ENCODE measurements around the gene CYP17A1.
A peak's percentile ranks its signal among the peaks of the same experiment; 100 is the strongest.
"Not testable (repeated sequence)": the region's sequence is repeated elsewhere in the genome, so short reads cannot be mapped to it uniquely, and the experiment has no call there.

Gene CYP17A1, protein sequence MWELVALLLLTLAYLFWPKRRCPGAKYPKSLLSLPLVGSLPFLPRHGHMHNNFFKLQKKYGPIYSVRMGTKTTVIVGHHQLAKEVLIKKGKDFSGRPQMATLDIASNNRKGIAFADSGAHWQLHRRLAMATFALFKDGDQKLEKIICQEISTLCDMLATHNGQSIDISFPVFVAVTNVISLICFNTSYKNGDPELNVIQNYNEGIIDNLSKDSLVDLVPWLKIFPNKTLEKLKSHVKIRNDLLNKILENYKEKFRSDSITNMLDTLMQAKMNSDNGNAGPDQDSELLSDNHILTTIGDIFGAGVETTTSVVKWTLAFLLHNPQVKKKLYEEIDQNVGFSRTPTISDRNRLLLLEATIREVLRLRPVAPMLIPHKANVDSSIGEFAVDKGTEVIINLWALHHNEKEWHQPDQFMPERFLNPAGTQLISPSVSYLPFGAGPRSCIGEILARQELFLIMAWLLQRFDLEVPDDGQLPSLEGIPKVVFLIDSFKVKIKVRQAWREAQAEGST

GRCh38 chr10:102837230-102837721 lies at the start of gene CYP17A1:
TSS of gene CYP17A1 (minus strand) at chr10:102837413. CDS start at chr10:102837361, 52 bp downstream.
- DNase-seq (ENCODE audit: low read depth in 2 of 2) = no peak

GRCh38 chr10:102880256-102880655 lies 43.0 kb upstream of the CYP17A1 start:
- no peak for DNase-seq (ENCODE audit: low read depth in 2 of 2)

DNA sequence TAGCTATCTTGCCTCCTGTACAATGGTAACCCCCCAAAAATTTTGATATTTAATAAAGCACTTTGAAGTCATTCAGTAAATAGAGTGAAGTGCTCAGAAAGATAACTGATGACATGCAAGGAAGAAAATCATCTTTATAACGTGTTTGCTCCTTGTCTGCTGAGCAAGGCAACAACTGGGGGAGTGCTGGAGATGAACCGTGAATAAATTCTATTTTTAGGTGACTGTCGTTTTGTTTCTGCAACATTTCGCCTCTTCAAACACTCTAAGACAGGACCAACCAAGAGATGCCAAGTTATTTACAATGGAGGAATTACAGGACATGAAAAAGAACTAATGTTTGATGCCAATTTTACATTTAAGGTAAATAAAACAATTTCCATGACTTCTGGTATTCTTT lies 41.4 kb upstream of the CYP17A1 start:
- no peak for DNase-seq (ENCODE audit: low read depth in 2 of 2)

- DNase-seq (ENCODE audit: low read depth in 2 of 2) = no peak
These were observed 39.5 kb upstream of the CYP17A1 start for GRCh38 chr10:102876747-102877153.

DNA sequence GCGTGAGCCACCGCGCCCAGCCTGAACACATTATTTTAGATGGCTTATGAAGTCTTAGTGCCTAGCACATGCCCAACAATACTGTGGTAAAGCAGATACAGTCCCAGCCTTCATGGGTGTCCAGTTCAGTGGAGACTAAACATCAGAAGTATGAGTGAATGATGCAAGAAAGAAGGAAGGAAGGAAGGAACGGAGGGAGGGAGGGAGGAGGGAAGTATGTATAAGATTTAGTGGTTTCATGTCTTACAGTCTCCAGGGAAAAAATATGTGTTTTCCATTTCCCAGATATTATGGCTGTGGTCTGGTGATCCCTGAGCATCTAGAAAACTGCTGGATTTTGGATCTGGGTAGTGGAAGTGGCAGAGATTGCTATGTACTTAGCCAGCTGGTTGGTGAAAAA lies 35.0 kb upstream of the CYP17A1 start:
- DNase-seq (ENCODE audit: low read depth in 2 of 2) = no peak

DNA sequence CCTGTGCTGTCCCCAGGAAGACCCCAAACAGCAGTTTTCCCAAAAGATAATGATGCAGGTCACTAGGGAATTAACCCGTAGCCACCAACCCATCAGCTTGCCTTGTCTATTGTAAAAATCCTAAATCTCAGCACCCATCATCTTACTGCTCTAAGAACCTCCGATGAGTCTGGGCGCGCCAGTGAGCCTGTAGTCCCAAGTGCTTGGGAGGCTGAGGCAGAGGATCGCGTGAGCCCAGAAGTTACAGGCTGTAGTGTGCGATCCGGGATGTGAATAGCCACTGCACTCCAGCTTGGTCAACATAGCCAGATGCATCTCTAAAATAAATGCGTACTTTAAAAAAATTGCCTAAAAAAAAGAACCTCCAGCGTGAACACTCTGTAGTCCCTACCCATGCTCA lies 33.0 kb upstream of the CYP17A1 start:
- no peak for DNase-seq (ENCODE audit: low read depth in 2 of 2)

- DNase-seq (ENCODE audit: low read depth in 2 of 2) = peak in 1 of 2 donors; percentile 1
These were observed 32.3 kb upstream of the CYP17A1 start, which contains the start of gene AS3MT for GRCh38 chr10:102869258-102870198. TSS of gene AS3MT (plus strand) at chr10:102869470. CDS start at chr10:102869593, 123 bp downstream.

DNA sequence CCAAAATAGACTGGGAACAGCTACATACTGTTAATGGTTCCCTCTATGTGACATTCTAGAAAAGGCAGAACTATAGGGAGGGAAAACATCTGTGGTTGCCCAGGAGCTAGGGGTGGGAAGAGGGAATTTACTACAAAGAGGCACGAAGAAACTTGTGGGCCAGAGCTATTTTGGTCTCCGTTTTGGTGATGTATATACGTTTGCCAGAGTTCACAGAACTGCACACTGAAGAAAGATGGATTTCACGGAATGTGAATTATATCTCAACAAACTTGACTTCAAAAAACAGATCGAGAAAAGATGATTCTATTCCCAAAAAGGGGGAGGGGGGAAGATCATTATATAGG lies 31.7 kb upstream of the CYP17A1 start:
- no peak for DNase-seq (ENCODE audit: low read depth in 2 of 2)

- no peak for DNase-seq (ENCODE audit: low read depth in 2 of 2)
These were observed 28.4 kb upstream of the CYP17A1 start for GRCh38 chr10:102865620-102866019.

DNA sequence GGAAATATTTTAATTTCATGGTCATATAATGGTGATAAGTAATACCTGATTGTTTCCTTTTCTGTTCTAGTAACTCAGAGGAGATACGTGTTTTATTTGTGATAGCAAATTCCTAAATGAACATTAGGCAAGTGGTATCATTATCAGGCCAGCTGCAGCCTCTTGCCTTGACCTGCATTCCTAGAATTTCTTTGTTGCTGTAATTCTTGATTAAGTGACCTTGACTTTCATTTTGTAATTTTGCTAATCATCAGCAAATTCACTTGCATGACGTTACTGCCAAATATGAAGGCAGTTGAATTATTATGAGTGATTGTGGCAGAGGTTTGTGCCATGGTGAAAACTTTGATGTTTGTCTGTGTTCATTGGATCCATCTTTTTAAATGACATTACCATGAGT lies 26.4 kb upstream of the CYP17A1 start:
- no peak for DNase-seq (ENCODE audit: low read depth in 2 of 2)

DNA sequence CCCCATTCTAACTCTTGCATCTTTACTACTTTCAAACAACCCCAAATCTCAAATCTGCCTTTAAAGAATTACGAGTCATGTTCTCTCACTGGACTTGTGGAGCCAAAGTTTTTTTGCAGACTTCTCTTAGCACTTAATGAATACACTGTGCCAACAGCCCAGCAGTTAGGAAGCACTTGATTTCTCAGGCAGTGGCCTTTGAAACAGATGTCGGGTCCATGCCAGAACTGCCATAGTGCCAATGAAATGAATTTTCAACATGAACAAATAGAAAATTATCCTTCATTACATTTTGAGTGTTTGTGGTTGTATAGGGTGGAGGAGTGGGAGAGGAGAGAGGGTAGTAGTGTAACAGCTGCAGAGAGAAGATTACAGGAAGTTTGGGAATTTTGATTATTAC lies 22.7 kb upstream of the CYP17A1 start:
- no peak for DNase-seq (ENCODE audit: low read depth in 2 of 2)

DNA sequence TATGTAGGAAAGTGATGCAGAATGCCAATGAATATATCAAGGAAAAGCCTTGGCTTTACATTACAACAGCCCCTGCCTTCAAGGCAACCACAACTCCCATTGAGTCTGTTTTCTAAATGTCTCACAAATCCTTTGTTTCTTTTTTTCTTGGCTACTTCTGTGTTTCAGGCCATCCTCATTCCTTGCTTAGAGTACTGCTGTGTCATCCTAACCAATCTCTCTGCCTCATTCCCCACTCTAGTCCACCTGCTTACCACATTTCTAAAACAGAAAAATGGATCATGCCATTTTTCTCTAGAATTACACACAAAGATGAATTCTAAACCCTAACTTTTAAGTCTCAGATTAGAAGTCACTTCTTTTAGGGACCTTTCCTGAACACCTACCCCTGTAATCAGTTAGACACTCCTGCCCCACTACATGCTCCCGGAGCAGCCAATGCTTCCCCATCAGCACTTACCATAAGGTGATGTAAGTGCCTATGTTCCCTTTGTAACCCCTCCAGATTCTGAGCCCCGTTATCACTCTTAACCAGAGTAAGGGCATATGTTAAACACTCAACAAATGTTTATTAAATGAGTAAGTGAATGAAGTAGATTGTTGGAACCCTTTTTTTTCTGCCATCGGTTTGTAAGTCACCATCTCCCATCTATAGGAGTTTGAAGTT lies 19.7 kb upstream of the CYP17A1 start:
- no peak for DNase-seq (ENCODE audit: low read depth in 2 of 2)

- DNase-seq (ENCODE audit: low read depth in 2 of 2) = not testable (repeated sequence)
These were observed 18.7 kb upstream of the CYP17A1 start for GRCh38 chr10:102855731-102856436.

DNA sequence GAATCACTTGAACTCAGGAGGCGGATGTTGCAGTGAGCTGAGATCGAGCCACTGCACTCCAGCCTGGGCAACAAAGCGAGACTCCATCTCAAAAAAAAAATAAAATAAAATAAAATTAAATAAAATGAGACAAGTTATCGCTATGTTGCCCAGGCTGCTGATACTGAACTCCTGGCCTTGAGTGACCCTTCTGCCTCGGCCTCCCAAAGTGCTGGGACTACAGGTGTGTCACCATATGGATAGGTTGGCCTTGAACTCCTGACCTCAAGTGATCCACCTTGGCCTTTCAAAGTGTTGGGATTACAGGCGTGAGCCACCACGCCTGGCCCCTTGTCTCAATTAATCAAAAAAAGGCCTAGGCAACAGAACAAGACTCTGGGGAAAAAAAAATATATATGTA lies 16.0 kb upstream of the CYP17A1 start:
- not testable (repeated sequence) for DNase-seq (ENCODE audit: low read depth in 2 of 2)

DNA sequence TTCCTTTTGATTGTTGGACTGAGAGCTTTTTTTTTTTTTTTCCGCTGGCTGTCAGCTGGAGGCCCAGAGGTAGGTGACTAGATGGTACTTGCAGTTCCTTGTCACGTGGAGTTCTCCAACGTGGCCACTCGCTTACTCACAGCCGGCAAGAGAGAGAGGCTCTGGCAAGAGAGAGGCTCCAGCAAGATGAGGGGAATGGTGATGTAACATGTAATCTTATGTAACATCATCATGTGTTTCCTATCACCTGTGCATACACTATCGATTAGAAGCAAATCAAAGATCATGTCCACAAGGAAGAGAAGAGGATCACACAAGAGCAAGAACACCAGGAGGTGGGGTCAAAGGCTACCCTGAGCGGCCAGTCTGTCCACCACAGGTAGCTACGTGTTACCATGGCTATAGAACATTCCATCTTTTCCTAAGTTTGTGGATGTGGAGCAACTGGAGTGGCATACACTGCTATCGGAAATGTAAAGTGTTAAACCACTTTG lies 12.9 kb upstream of the CYP17A1 start:
- DNase-seq (ENCODE audit: low read depth in 2 of 2) = no peak

- no peak for DNase-seq (ENCODE audit: low read depth in 2 of 2)
These were observed 8.2 kb upstream of the CYP17A1 start for GRCh38 chr10:102845352-102845902.

DNA sequence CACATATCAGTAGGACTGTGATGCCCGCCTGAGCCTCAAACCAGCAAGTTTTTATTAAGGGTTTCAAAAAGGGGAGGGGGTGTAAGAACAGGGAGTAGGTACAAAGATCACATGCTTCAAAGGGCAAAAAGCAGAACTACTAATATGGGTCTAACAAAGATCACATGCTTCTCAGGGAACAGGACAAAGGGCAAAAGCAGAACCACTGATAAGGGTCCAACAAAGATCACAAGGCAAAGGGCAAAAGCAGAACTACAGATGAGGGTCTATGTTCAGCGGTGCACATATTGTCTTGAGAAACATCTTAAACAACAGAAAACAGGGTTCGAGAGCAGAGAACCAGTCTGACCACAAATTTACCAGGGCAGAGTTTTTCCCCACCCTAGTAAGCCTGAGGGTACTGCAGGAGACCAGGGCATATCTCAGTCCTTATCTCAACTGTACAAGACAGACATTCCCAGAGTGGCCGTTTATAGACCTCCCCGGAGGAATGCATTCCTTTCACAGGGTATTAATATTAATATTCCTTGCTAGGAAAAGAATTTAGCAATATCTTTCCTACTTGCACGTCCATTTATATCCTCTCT lies 7.1 kb upstream of the CYP17A1 start:
- not testable (repeated sequence) for DNase-seq (ENCODE audit: low read depth in 2 of 2)

GRCh38 chr10:102843139-102843538 lies 5.9 kb upstream of the CYP17A1 start:
- DNase-seq (ENCODE audit: low read depth in 2 of 2) = not testable (repeated sequence)

DNA sequence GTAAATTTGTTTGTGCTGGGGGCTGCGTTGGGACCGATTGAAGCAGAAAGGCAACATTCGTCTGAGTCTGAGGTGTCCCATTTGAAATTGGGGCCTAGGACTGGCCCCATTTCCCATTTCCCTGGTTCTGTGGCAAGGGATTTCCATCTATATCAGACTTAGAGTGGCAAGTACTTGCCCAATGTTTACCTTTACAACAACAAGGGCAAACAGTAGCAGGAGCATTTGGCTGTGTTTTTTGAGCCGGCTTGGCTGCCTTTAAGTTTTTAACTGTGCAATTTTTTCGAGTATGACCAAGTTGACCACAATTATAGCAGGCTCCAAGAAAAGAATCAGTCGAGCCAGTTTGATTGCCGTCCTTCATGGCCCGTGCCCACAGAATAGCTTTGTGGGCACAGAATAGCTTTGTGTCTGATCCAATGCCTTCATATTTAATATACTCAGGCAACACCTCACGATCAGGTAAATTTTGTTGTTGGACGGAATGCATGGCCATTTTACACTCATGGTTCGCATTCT lies 4.7 kb upstream of the CYP17A1 start:
- no peak for DNase-seq (ENCODE audit: low read depth in 2 of 2)
